GM20000 (cell line): ENCODE data around the gene PRPF31.

Source experiments
- DNase-seq: peaks from one replicate; pipeline ENCODE4 v3.0.0; 2012; ENCODE audit warnings: low spot score
- CTCF ChIP-seq: IDR thresholded peaks from 2 replicates; pipeline ENCODE4 v1.5.1; 2012; ENCODE audit warnings: mild to moderate bottlenecking, control low read depth; ENCODE audit errors: extremely low read depth, missing control alignments

The PRPF31 gene

GRCh38 chr19:54149021-54149812, 33.7 kb downstream of the PRPF31 start:
- TF ChIP-seq CTCF: no peak
- DNase-seq: no peak

- no peak for DNase-seq
- no peak for TF ChIP-seq CTCF
Observed at GRCh38 chr19:54151362-54152035, 35.9 kb downstream of the PRPF31 start.

GRCh38 chr19:54152267-54152666, 36.7 kb downstream of the PRPF31 start:
- TF ChIP-seq CTCF: no peak

GRCh38 chr19:54152878-54153524, 37.4 kb downstream of the PRPF31 start:
- DNase-seq: no peak
- TF ChIP-seq CTCF: no peak

More at GRCh38 chr19:54152267-54152666, 36.7 kb downstream of the PRPF31 start:
- no peak for DNase-seq

GRCh38 chr19:54153731-54154326, 38.3 kb downstream of the PRPF31 start:
- no peak for DNase-seq
- no peak for TF ChIP-seq CTCF

GRCh38 chr19:54154603-54155345, 39.2 kb downstream of the PRPF31 start:
- DNase-seq: no peak
- TF ChIP-seq CTCF: no peak
